GM23338 (cell line): ENCODE data around the gene CDKAL1.

ENCODE experiments used
- TF ChIP-seq, protein P1 (sequence below), 2 experiments: fragments of 200-600 bp in 1 of 2; sonication (generic) in 1 of 2; conservative IDR thresholded peaks; 2 replicates each; pipeline versions ENCODE4 v1.5.1 to v1.6.1; 2016 to 2017; ENCODE audit warnings: antibody characterized with exemption in 2 of 2, low read depth in 2 of 2, mild to moderate bottlenecking in 2 of 2, moderate library complexity in 1 of 2
- TF ChIP-seq, protein P2 (sequence below): IDR thresholded peaks from 2 replicates; pipeline ENCODE4 v1.6.1; 2016; ENCODE audit warnings: antibody characterized with exemption

DNA sequence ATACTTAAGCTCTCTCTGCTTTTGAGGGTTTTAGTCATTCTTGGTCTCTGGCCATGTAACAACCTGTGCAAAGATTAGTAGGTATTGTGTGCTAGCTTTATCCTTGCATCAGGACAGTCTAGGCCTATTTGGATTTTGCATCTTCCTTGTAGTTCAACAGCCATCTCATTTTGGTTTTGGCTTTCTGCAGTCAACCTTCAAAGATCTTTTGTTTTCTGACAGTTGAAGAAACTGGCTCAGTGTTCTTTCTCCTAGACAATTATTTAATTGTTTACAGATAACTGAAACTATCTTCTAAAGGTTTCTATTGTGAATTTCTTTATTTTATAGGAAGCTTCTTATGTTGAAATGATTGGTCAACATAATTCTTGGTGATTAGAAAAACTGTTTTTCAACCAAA, 307.5 kb downstream of the CDKAL1 start:
- TF ChIP-seq, protein P1, sequence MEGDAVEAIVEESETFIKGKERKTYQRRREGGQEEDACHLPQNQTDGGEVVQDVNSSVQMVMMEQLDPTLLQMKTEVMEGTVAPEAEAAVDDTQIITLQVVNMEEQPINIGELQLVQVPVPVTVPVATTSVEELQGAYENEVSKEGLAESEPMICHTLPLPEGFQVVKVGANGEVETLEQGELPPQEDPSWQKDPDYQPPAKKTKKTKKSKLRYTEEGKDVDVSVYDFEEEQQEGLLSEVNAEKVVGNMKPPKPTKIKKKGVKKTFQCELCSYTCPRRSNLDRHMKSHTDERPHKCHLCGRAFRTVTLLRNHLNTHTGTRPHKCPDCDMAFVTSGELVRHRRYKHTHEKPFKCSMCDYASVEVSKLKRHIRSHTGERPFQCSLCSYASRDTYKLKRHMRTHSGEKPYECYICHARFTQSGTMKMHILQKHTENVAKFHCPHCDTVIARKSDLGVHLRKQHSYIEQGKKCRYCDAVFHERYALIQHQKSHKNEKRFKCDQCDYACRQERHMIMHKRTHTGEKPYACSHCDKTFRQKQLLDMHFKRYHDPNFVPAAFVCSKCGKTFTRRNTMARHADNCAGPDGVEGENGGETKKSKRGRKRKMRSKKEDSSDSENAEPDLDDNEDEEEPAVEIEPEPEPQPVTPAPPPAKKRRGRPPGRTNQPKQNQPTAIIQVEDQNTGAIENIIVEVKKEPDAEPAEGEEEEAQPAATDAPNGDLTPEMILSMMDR (conservative IDR thresholded peaks at IDR 0.05; ENCODE audit: low read depth in 2 of 2), result no peak
- TF ChIP-seq, protein P2, sequence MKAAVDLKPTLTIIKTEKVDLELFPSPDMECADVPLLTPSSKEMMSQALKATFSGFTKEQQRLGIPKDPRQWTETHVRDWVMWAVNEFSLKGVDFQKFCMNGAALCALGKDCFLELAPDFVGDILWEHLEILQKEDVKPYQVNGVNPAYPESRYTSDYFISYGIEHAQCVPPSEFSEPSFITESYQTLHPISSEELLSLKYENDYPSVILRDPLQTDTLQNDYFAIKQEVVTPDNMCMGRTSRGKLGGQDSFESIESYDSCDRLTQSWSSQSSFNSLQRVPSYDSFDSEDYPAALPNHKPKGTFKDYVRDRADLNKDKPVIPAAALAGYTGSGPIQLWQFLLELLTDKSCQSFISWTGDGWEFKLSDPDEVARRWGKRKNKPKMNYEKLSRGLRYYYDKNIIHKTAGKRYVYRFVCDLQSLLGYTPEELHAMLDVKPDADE, result no peak
